ENCODE measurements around the gene SH2D3A. TPM values are rescaled to one million over a fixed set of nuclear protein-coding genes. Genes with fewer than 3 reads are reported as not detected.
"Not testable (repeated sequence)": the region's sequence is repeated elsewhere in the genome, so short reads cannot be mapped to it uniquely, and the experiment has no call there.

Gene SH2D3A
- total RNA-seq, 1 experiment from 2014 or later = 16.1 TPM

DNA sequence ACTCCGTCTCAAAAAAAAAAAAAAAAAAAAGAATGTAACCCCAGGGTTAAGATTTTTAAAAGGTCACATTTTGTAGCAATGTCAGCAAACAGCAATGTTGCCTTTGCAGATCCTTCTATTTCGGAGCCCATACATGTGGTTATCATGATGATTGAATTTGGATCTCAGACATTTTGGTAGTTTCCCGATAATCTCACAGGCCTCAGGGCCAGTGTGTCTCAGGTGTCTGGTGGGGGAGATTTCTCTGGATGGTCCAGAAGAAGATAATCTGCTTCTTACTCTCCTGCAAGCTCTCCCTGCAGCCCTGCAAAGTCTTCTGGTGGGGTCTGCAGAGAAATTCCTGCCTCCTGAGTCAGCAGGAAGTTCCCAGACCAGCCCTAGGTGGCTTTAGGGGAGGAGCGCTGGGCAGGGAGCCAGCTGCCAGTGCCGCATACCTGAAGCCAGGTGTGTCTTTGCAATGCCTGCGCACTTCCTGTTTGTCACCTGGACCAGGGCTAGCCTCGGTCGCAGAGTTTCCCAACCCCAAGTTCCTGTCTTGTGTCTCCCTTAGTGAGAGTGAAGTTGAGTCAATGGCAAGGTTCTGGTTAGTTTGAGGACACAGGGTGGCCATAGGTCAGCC lies 1.4 kb downstream of the SH2D3A start:
- in situ Hi-C loops (cut with HindIII; ENCODE audit: low sequenced_read_pairs) = no loop called here
- no peak for DNase-seq (ENCODE audit: low spot score)

- in situ Hi-C loops (cut with HindIII; ENCODE audit: low sequenced_read_pairs); DNase-seq (ENCODE audit: low spot score): not testable (repeated sequence)
These were observed 4.9 kb downstream of the SH2D3A start for GRCh38 chr19:6762253-6762797.

DNA sequence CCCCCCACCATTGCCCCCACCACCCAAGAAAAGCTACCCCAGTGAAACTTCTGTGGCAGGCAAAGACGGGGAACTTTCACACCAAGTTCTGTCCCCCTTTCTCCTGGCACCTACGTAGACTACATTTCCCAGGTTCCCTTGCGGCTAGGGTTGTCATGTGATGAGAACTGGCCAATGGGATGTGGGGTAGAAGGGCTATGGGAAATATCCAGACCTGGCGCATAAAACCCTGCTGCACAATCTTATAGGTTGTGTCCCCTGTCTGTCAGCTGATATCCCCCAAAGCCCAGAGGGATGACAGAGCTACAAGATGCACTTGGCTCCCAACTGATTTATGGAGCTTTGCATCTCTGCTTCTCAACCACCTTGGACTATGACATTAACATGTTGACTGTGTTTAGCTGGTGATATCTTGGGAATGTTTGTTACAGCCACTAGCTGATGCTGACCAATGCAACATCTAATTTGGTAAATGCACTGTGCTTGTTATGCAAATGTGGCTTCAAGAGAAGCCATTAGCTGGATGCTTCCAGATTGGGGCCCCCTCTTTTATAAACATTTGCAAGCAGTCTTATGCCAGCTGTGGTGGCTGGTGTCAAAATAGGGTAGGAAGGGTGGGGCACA lies 6.1 kb downstream of the SH2D3A start:
- DNase-seq (ENCODE audit: low spot score) = no peak
- in situ Hi-C loops (cut with HindIII; ENCODE audit: low sequenced_read_pairs) = no loop called here

DNA sequence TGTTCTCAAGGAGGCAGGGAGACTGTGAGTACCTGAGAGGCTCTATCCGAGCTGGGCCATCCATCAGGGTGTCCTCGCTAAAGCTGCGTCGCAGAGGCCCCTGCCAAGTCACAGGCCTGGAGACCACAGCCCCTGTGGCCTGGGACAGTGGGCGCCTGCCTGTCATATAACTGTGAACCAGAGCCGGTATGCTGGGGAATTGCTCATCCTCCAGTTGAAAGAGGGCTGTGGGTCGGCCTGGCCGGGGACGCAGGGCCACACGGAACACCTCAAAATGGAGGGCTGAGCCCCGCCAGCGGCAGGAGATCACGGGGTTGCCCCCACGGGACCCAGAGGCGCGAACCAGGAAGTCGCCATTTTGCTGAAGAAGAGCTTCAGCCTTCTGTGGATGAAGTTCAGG lies 6.6 kb downstream of the SH2D3A start:
- no peak for DNase-seq (ENCODE audit: low spot score)
- in situ Hi-C loops (cut with HindIII; ENCODE audit: low sequenced_read_pairs) = no loop called here

DNA sequence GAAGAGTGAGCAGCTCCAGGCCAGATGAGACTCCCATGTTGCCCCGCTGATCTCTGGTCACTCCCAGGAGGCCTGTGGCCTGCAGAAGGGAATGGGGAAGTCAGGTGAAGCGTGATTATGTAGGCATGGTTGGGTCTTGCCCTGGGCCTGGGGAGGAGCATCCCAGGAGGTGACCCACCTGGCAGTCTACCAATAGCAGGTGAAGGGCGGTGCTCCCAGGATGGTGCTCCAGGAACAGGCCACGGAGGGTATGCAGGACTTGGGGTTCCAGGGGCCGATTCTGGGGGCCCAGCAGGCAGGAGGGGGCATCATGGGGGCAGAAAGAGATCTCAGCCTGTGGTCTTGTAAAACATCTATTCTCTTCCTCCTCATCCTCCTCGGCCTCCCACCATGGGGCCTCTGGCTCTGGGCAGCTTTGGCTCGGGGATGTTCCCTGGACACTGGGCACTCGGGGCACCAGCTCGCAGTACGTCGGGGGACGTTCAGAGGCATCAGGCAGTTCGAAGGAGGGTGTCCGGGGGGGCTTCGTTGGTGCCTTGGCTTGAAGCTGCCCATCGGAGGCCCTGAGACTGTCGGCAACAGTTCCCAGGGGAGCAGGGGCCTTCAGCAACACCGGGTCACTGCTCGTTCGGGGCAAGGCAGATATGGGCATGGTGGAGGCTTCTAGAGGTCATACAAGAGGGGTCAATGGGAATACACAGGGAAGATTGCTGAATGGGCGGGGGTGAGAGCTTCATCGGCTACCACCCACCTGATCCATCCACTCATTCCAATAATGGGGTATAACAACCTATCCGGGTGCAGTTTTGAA lies 12.4 kb downstream of the SH2D3A start:
- in situ Hi-C loops (cut with HindIII; ENCODE audit: low sequenced_read_pairs) = no loop called here
- no peak for DNase-seq (ENCODE audit: low spot score)

DNA sequence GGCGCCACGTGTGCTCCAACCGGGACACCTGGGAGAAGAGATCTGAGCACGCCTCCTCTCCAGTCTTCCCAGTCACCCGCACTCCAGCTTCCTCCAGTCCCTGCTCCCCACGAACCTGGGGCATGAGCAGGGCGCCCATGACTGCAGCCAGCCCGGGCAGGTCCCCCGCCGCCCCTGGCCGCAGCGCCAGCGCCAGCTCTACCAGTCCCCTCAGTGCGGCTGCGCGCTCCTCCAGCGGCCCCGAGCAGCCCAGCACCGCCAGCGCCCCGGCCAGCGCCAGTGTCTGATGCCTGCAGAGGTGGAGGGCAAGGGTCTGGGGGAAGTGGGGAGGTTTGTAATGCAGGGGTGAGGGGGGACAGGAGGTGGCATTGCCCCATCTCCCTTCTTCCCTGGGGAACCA lies 13.1 kb downstream of the SH2D3A start:
- DNase-seq (ENCODE audit: low spot score) = no peak
- in situ Hi-C loops (cut with HindIII; ENCODE audit: low sequenced_read_pairs) = no loop called here

GRCh38 chr19:6753178-6754031 lies 13.8 kb downstream of the SH2D3A start:
- in situ Hi-C loops (cut with HindIII; ENCODE audit: low sequenced_read_pairs) = no loop called here
- DNase-seq (ENCODE audit: low spot score) = peak; percentile 57

DNA sequence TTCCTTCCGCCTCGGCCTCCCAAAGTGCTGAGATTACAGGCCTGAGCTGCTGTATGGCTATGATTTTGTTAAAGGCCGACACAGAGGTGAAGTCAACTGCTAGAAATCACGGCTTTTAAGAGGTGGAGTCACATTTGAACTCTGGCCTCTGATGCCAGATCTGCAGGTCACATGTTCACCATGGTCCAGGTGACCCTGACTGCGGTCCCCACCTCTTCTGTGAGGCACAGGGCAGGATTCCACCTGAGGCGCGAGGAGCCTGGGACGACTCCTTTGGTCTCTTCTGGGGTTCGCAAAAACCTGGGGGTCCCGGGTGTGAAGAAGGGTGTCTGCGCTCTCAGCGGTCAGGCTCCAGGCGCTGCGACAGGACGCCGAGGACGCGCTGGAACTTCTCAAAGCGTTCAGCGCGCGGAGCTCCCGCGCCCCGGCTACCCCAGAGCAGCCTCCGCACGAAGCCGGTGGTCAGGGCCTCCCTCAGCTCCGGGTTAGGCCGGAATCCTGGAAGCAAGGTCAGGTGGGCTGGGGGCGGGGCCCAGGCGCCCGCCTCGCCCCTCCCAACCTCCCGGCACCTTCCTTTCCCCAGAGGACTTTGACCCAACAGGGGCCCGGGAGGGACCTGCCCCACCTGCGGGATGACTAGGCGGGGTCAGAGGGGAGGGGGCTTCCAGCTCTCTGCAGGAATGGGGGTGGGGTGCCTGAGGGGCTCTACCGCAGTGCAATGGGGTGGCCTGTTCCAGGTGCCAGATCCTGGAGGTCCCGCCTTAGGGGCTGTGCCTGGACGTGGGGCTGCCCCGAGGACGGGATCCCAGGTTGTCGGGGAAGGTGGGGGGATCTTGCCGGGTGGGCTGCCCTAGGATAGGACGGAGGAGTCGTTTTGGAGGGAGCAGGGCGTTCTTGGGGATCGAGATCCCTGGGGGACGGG lies 14.7 kb downstream of the SH2D3A start:
- DNase-seq (ENCODE audit: low spot score) = no peak
- in situ Hi-C loops (cut with HindIII; ENCODE audit: low sequenced_read_pairs) = no loop called here

DNA sequence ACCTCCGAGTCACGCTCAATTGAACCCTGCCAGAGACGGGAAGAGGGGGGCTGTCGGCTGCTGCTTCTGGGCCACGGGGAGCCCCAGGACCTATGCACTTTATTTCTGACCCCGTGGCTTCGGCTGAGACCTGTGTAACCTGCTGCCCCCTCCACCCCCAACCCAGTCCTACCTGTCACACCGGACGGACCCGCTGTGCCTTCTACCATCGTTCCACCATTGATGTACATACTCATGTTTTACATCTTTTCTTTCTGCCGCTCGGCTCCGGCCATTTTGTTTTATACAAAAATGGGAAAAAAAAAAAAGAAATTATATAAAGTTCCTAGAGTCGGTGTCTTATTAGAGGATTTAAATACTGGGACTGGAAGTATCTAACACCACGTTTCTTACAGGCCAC lies 16.0 kb downstream of the SH2D3A start:
- in situ Hi-C loops (cut with HindIII; ENCODE audit: low sequenced_read_pairs) = no loop called here
- DNase-seq (ENCODE audit: low spot score) = no peak

DNA sequence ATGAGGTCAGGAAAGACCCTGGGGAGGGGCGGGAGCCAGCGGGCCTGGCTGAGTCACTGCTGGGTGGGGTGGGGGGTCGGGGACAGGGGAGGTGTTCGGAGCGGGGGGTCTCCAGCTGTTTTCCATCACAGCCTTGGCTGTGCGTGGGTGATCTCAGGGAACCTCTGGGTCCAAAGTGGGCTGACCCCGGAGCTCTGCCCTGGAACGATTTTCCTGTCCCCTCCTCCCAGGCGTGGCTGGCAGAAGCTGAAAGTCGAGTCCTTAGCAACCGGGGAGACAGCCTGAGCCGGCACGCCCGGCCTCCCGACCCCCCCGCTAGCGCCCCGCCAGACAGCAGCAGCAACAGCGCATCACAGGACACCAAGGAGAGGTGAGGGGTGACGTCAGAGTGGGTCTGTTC lies 17.2 kb downstream of the SH2D3A start:
- no peak for DNase-seq (ENCODE audit: low spot score)
- in situ Hi-C loops (cut with HindIII; ENCODE audit: low sequenced_read_pairs) = no loop called here

DNA sequence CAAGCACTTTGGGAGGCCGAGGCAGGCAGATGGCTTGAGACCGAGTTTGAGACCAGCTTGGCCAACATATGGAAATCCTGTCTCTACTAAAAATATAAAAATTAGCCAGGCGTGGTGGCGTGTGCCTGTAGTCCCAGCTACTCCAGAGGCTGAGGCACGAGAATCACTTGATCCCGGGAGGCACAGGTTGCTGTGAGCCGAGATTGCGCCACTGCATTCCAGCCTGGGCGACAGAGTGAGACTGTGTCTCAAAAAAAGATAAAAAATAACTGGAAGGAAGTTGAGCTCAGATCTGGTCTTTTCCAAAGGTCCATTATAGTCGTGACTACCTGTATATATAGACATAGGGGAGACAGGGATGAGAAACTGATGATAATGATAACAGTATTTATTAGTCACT lies 18.7 kb downstream of the SH2D3A start:
- DNase-seq (ENCODE audit: low spot score); in situ Hi-C loops (cut with HindIII; ENCODE audit: low sequenced_read_pairs): not testable (repeated sequence)

DNA sequence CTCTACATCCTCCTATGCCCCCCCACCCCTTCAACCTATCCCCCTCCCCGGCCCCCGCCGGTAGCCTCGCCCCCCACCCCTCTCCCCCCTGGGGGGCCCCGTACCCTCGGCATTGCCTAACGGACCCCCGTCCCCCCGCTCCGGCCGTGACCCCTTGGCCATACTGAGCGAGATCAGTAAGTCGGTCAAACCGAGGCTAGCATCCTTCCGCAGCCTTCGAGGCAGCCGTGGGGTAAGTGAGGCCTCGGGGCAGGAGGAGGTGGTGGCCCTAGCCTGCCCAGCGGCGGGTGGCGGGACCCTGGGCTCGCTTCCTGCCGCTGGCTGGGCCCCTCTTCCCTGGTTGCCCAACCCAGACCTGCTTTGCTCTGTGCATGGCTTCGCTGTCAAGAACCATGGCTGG lies 21.3 kb downstream of the SH2D3A start:
- in situ Hi-C loops (cut with HindIII; ENCODE audit: low sequenced_read_pairs) = no loop called here
- DNase-seq (ENCODE audit: low spot score) = no peak

DNA sequence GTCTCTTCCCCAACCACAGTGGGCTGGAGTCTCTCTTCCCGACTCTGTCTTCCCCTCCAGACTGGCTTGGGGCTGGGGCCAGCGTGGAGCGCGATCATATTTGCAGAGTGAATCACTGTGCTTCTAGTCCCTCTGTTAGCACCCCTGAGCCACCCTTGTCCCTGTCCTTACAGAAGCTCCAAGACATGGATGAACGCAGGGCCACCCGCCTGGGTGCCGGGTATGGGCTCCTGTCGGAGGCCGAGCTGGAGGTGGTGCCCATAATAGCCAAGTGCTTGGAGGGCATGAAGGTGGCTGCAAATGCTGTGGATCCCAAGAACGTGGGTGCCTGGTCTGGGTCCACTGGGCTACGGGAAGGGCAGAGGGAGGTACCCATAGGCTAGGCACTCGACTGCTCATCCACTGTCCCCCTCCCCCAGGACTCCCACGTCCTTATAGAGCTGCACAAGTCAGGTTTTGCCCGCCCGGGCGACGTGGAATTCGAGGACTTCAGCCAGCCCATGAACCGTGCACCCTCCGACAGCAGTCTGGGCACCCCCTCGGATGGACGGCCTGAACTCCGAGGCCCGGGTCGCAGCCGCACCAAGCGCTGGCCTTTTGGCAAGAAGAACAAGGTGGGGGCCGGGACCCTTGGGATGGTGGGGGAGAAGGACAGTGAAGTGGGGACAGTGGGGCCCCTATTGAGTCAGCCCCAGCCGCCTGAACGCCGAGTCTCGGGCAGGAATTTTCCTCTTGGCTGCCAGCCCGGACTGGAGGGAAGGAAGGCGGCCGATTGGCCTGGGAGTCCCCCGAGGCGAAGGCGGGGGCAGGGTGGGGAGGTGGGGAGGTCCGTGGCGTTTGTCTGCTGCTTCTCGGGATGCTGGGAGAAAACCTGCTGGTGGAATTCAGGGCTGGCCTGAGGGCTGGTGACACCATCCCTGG lies 22.6 kb downstream of the SH2D3A start:
- no peak for DNase-seq (ENCODE audit: low spot score)
- in situ Hi-C loops (cut with HindIII; ENCODE audit: low sequenced_read_pairs) = no loop called here

DNA sequence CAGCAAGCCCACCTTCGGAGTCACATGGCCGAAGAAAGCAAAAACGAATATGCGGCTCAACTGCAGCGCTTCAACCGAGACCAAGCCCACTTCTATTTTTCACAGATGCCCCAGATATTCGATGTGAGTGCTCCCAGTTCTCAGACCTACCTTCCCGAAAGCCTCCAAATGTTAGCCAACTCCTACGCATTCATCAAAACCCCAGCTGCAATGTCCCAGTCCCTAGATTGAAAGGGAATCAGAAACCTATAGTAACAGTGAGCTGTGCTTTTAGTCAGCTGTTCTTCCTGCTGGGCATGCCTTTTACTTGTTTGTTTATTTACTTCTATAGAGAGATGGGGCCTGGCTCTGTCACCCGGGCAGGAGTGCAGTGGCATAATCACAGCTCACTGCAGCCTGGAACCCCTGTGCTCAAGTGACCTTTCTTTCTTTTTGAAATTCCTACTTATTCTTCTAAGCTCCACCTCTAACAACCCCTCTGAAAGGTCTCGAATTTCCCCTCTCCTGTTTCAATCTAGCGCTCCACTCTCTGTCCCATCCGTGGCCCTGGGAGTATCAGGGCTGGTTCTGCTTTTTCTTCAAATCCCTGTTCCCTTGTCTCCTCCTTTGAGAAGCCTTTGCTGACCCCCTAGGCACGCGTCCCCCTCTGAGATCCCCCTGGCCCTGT lies 23.4 kb downstream of the SH2D3A start:
- in situ Hi-C loops (cut with HindIII; ENCODE audit: low sequenced_read_pairs) = no loop called here
- no peak for DNase-seq (ENCODE audit: low spot score)

GRCh38 chr19:6743066-6743465 lies 24.2 kb downstream of the SH2D3A start:
- no peak for DNase-seq (ENCODE audit: low spot score)
- in situ Hi-C loops (cut with HindIII; ENCODE audit: low sequenced_read_pairs) = no loop called here

GRCh38 chr19:6740589-6741343 lies 26.5 kb downstream of the SH2D3A start:
- no peak for DNase-seq (ENCODE audit: low spot score)
- in situ Hi-C loops (cut with HindIII; ENCODE audit: low sequenced_read_pairs) = no loop called here

Measured in G401 (cell line).